Endothelial cell of umbilical vein (primary cell): ENCODE measurements around the gene APLP2. TPM values are rescaled to one million over a fixed set of nuclear protein-coding genes. Genes with fewer than 3 reads are reported as not detected.

ENCODE experiments used
- BruUV-seq: library from RNA; stranded (reverse); fragments of 400-500 nt; replicated peaks from 2 replicates; lab custom pipeline; 2021; lab: Mats Ljungman, UMichigan
- CTCF ChIA-PET: fragments of 300-600, 350-600 bp; sonication (Branson Sonifier 250); formaldehyde crosslinking; loops from one replicate; lab custom pipeline; 2021; ENCODE audit warnings: antibody characterized with exemption, inconsistent platforms; lab: Charles Lee
- POLR2A ChIA-PET: fragments of 300-600, 350-600 bp; sonication (Branson Sonifier 250); formaldehyde crosslinking; loops from one replicate; lab custom pipeline; 2021; ENCODE audit warnings: antibody characterized with exemption, inconsistent platforms; lab: Charles Lee
- DNase-seq: peaks from one replicate; pipeline ENCODE4 v3.0.0-alpha.2; 2011; ENCODE audit warnings: low read depth, low spot score
- FAIRE-seq: peaks from 2 replicates; lab custom pipeline; 2011; peaks lifted over from hg19 to GRCh38; lab: Jason Lieb, UNC
- H2AFZ ChIP-seq: 2 replicates; pipeline ENCODE4 v1.6.0; 2012; ENCODE audit warnings: low read depth, low read length, control low read depth, inconsistent platforms
- H3K27ac ChIP-seq: 2 replicates; pipeline ENCODE4 v1.5.1; 2011; ENCODE audit warnings: low read depth, mild to moderate bottlenecking, control low read depth, low read length, moderate library complexity; ENCODE audit not compliant: insufficient read depth
- H3K27me3 ChIP-seq, 2 experiments: 2 replicates each; pipeline versions ENCODE4 v1.6.0 to v1.6.1; 2011; ENCODE audit warnings: low read length in 2 of 2, mixed read lengths in 1 of 2; ENCODE audit not compliant: control insufficient read depth in 2 of 2, insufficient read depth in 2 of 2
- H3K36me3 ChIP-seq, 2 experiments: 2 replicates in 1 of 2; 3 replicates in 1 of 2; pipeline ENCODE4 v1.5.1; 2011; ENCODE audit warnings: low read length in 2 of 2, mild to moderate bottlenecking in 1 of 2, moderate library complexity in 1 of 2; ENCODE audit not compliant: control insufficient read depth in 2 of 2, insufficient read depth in 2 of 2; ENCODE audit errors: extremely low read depth in 1 of 2
- H3K4me1 ChIP-seq: 3 replicates; pipeline ENCODE4 v1.5.1; 2011; ENCODE audit warnings: mild to moderate bottlenecking, low read length; ENCODE audit not compliant: control insufficient read depth, insufficient read depth; ENCODE audit errors: extremely low read depth
- H3K4me2 ChIP-seq: 2 replicates; pipeline ENCODE4 v1.6.1; 2011; ENCODE audit warnings: low read length, control low read depth, mixed read lengths; ENCODE audit not compliant: insufficient read depth
- H3K4me3 ChIP-seq, 3 experiments: fragments of 200-600 bp in 1 of 3; sonication (generic), shearing (Covaris generic) in 1 of 3; replicated peaks in 1 of 3; 2 replicates each; pipeline ENCODE4 v1.5.1; 2011 to 2016; ENCODE audit warnings: control low read depth in 3 of 3, low read length in 3 of 3, mild to moderate bottlenecking in 2 of 3, inconsistent platforms in 1 of 3, low read depth in 1 of 3, moderate library complexity in 1 of 3; ENCODE audit not compliant: insufficient read depth in 1 of 3
- H3K79me2 ChIP-seq: 2 replicates; pipeline ENCODE4 v1.6.0; 2012; ENCODE audit warnings: low read length, inconsistent platforms; ENCODE audit not compliant: control insufficient read depth, insufficient read depth
- H3K9ac ChIP-seq: replicated peaks from 2 replicates; pipeline ENCODE3; 2011; ENCODE audit warnings: low read length, control low read depth; ENCODE audit not compliant: insufficient read depth; ENCODE audit errors: extremely low read depth
- H3K9me1 ChIP-seq: replicated peaks from 3 replicates; pipeline ENCODE4 v1.6.0; 2011; ENCODE audit warnings: mild to moderate bottlenecking, low read length; ENCODE audit not compliant: control insufficient read depth, insufficient read depth; ENCODE audit errors: extremely low read depth
- H3K9me3 ChIP-seq: replicated peaks from 2 replicates; pipeline ENCODE4 v1.5.1; 2012; ENCODE audit warnings: low read length, inconsistent platforms; ENCODE audit not compliant: control insufficient read depth, insufficient read depth
- H4K20me1 ChIP-seq: replicated peaks from 2 replicates; pipeline ENCODE3; 2011; ENCODE audit warnings: mild to moderate bottlenecking, low read length; ENCODE audit not compliant: control insufficient read depth, insufficient read depth; ENCODE audit errors: extremely low read depth
- EZH2 ChIP-seq: IDR thresholded peaks from 2 replicates; pipeline ENCODE4 v1.6.1; 2012; ENCODE audit warnings: borderline replicate concordance, low read depth, mild to moderate bottlenecking, moderate library complexity, low read length, inconsistent platforms; ENCODE audit not compliant: severe bottlenecking
- GATA2 ChIP-seq: IDR thresholded peaks from 2 replicates; pipeline ENCODE4 v1.7.0; 2011; ENCODE audit warnings: low read depth, mild to moderate bottlenecking, moderate library complexity, mixed read lengths, low read length; ENCODE audit not compliant: insufficient read length, insufficient read depth
- MYC ChIP-seq: IDR thresholded peaks from one replicate; pipeline ENCODE4 v1.6.1; 2011; ENCODE audit warnings: mild to moderate bottlenecking, low read depth, low read length
- POLR2A ChIP-seq: IDR thresholded peaks from 2 replicates; pipeline ENCODE4 v1.6.1; 2012; ENCODE audit warnings: low read depth, mild to moderate bottlenecking, control low read depth, low read length
- dilution Hi-C: fragments of 300-500 bp; cut with MboI; formaldehyde crosslinking; loops from one replicate; pipeline ENCODE4 v1.15.0; 2019; ENCODE audit warnings: low sequenced_read_pairs; ENCODE audit not compliant: extremely low pct_ligation_motif_present
- intact Hi-C: fragments of 100-400 bp; cut with micrococcal nuclease; formaldehyde crosslinking; loops from one replicate; pipeline ENCODE4 v1.10.0; 2022
- polyA plus RNA-seq, 4 experiments: library from polyadenylated mRNA; depleted of rRNA in 3 of 4; stranded (reverse) in 3 of 4; unstranded in 1 of 4; fragments of >200 nt; gene quantifications; 2 replicates each; pipeline versions ENCODE4 v1.2.1 to v1.2.3, GENCODE V29; 2011 to 2012; ENCODE audit warnings: missing spikeins in 1 of 4
- total RNA-seq: library from RNA; stranded (reverse); gene quantifications from 2 replicates; pipeline ENCODE4 v1.2.3, GENCODE V29; 2021
- TF ChIP-seq, protein P1 (sequence below): IDR thresholded peaks from 2 replicates; pipeline ENCODE4 v1.6.1; 2011; ENCODE audit not compliant: insufficient read depth, insufficient read length
- TF ChIP-seq, protein P2 (sequence below), 2 donors: IDR thresholded peaks; 1 replicate in 1 of 2; 2 replicates in 1 of 2; pipeline ENCODE4 v1.5.1; 2011; ENCODE audit warnings: low read length in 2 of 2, mild to moderate bottlenecking in 2 of 2, moderate library complexity in 2 of 2, control low read depth in 1 of 2, inconsistent platforms in 1 of 2, low read depth in 1 of 2; ENCODE audit not compliant: insufficient read depth in 1 of 2; ENCODE audit errors: extremely low read depth in 1 of 2

Gene APLP2
- total and polyA plus RNA-seq, 2 donors (not counting 3 experiments of a cell fraction or from before 2014, with no cell fraction given), result 493 to 543 TPM

DNA sequence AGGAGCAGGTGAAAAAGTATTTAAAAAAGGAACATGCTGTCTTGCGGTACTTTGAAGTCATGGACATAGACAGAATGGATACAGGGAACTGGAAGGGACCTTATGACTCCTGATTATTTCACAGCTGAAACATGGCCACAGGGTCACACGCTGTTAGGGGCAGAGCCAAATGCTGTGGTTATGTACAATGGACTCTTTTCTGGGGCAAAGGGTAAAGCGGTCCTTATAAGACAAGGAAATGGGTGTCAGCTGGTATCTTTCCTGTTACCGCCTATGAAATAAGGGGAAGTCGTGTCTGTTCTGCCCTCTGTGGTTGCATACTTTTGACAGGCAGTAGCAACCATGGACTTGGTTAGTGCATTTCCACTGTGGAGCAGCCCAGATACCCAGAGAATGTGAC, 77.1 kb downstream of the APLP2 start:
- no peak overlapping the region for H3K4me2 ChIP-seq
- dilution Hi-C loops (no loop called here), intact Hi-C loops (loop anchor here (1.0 kb wide), 1 partner anchor 223 kb away; no protein-coding TSS in a partner anchor)
- DNase-seq (peak; percentile 25), FAIRE-seq (peak; percentile 28)
- no peaks in the 10 kb centered on the region for H3K27me3 ChIP-seq
- H3K4me1 ChIP-seq, result peaks cover 6% of the 10 kb centered on the region
- H3K36me3 ChIP-seq, result peaks cover 14 to 22% of the 10 kb centered on the region in 2 experiments
- no peak overlapping the region for H2AFZ ChIP-seq
- no peak overlapping the region for H3K4me3 ChIP-seq
- no peaks in the 10 kb centered on the region for H3K9me3 ChIP-seq
- no peak overlapping the region for H3K27ac ChIP-seq
- no TSS peak for BruUV-seq
- H3K79me2 ChIP-seq, result no peaks in the 10 kb centered on the region
- no peak overlapping the region for H3K9ac ChIP-seq
- no peaks in the 10 kb centered on the region for H4K20me1 ChIP-seq
- TF ChIP-seq, protein P1, sequence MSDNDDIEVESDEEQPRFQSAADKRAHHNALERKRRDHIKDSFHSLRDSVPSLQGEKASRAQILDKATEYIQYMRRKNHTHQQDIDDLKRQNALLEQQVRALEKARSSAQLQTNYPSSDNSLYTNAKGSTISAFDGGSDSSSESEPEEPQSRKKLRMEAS, result no peak
- no peak for TF ChIP-seq EZH2
- no peaks in the 10 kb centered on the region for H3K9me1 ChIP-seq
- CTCF ChIA-PET, result interaction anchor here (0.8 to 3.8 kb wide), 16 partner anchors 9 to 382 kb away, joined by 3 to 77 read pairs (median 6); no protein-coding TSS in a partner anchor
- POLR2A ChIA-PET, result no interaction called here

DNA sequence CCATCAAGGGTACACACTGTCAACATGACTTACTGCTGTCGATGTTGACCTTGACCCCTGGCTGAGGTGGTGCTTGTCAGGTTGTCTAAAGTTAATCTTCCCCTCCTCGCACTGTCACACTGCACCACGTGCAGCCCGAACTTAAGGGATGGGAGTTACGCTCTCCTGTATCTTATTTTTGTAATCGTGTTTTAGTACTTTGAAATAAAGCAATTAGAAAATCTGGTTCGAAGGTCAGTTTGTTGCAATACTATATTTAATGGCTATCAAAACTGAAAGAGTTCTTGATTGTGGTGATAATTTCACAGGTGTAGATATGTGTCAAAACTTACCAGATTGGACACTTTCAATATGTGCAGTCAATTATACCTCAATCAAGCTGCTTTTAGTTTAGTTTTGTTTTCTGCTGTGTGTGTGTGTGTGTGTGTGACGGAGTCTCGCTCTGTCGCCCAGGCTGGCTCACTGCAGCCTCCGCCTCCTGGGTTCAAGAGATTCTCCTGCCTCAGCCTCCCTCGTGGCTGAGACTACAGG, 79.2 kb downstream of the APLP2 start:
- TF ChIP-seq, protein P2, sequence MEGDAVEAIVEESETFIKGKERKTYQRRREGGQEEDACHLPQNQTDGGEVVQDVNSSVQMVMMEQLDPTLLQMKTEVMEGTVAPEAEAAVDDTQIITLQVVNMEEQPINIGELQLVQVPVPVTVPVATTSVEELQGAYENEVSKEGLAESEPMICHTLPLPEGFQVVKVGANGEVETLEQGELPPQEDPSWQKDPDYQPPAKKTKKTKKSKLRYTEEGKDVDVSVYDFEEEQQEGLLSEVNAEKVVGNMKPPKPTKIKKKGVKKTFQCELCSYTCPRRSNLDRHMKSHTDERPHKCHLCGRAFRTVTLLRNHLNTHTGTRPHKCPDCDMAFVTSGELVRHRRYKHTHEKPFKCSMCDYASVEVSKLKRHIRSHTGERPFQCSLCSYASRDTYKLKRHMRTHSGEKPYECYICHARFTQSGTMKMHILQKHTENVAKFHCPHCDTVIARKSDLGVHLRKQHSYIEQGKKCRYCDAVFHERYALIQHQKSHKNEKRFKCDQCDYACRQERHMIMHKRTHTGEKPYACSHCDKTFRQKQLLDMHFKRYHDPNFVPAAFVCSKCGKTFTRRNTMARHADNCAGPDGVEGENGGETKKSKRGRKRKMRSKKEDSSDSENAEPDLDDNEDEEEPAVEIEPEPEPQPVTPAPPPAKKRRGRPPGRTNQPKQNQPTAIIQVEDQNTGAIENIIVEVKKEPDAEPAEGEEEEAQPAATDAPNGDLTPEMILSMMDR (IDR thresholded peaks at IDR 0.05; ENCODE audit: extremely low read depth in 1 of 2, insufficient read depth in 1 of 2, low read depth in 1 of 2, low read length in 2 of 2), result no peak
- no peak for TF ChIP-seq GATA2
- no peak for TF ChIP-seq MYC
- TF ChIP-seq POLR2A, result no peak
- TF ChIP-seq, protein P1, result no peak
- TF ChIP-seq EZH2, result no peak
- H3K9me1 ChIP-seq, result no peaks in the 10 kb centered on the region
- no peaks in the 10 kb centered on the region for H3K79me2 ChIP-seq
- no peaks in the 10 kb centered on the region for H3K9me3 ChIP-seq
- H3K4me2 ChIP-seq, result no peak overlapping the region
- no peak overlapping the region for H2AFZ ChIP-seq
- H3K27me3 ChIP-seq, result no peaks in the 10 kb centered on the region
- peaks cover 6% of the 10 kb centered on the region for H3K4me1 ChIP-seq
- no peak overlapping the region for H3K4me3 ChIP-seq
- CTCF ChIA-PET, result no interaction called here
- H3K36me3 ChIP-seq, result peaks cover 8 to 14% of the 10 kb centered on the region in 2 experiments
- no peak for FAIRE-seq
- dilution Hi-C loops (no loop called here), intact Hi-C loops (no loop called here)
- BruUV-seq, result no TSS peak
- no peak overlapping the region for H3K9ac ChIP-seq
- no peaks in the 10 kb centered on the region for H4K20me1 ChIP-seq
- no peak overlapping the region for H3K27ac ChIP-seq
- no peak for DNase-seq
- POLR2A ChIA-PET, result interaction anchor here (0.6 kb wide), 1 partner anchor 27 kb away, joined by 3 read pairs; no protein-coding TSS in a partner anchor
